Type B pancreatic cell (in vitro differentiated cells): ENCODE measurements around the gene ATAT1. TPM values are rescaled to one million over a fixed set of nuclear protein-coding genes. Genes with fewer than 3 reads are reported as not detected.

Source experiments
- DNase-seq: peaks from one replicate; pipeline ENCODE4 v3.0.0; 2021; ENCODE audit warnings: mixed read lengths; ENCODE audit not compliant: unreplicated experiment; ENCODE audit errors: extremely low spot score
- H3K27ac Mint-ChIP-seq: 2 replicates; pipeline ENCODE4 v1.8.0; 2021; ENCODE audit warnings: mild to moderate bottlenecking, mixed read lengths
- H3K27me3 Mint-ChIP-seq: 2 replicates; pipeline ENCODE4 v1.8.0; 2021; ENCODE audit warnings: mixed read lengths
- H3K36me3 Mint-ChIP-seq: 2 replicates; pipeline ENCODE4 v1.8.0; 2021; ENCODE audit warnings: mixed read lengths
- H3K4me1 Mint-ChIP-seq: one replicate; pipeline ENCODE4 v1.8.0; 2021; ENCODE audit warnings: mixed read lengths; ENCODE audit not compliant: unreplicated experiment
- H3K4me3 Mint-ChIP-seq: 2 replicates; pipeline ENCODE4 v1.8.0; 2021; ENCODE audit warnings: mild to moderate bottlenecking, mixed read lengths
- H3K9me3 Mint-ChIP-seq: 2 replicates; pipeline ENCODE4 v1.8.0; 2021; ENCODE audit warnings: mixed read lengths
- total RNA-seq: library from RNA; stranded (reverse); gene quantifications from 2 replicates; pipeline ENCODE4 v1.2.1, GENCODE V29; 2021; ENCODE audit warnings: low replicate concordance
- TF ChIP-seq, protein P1 (sequence below): fragments of 200-600 bp; sonication (generic); conservative IDR thresholded peaks from 2 replicates; pipeline ENCODE4 v1.5.0; 2021; ENCODE audit warnings: antibody characterized with exemption, mild to moderate bottlenecking

The ATAT1 gene
- total RNA-seq, 1 donor from 2014 or later: 47.0 TPM

- Mint-ChIP-seq H3K36me3 (peaks cover 10% of the 10 kb centered on the region), H3K4me1 (peaks cover 49% of the 10 kb centered on the region), H3K27me3 (no peaks in the 10 kb centered on the region), H3K27ac (peak overlapping the region; percentile 92), H3K9me3 (no peaks in the 10 kb centered on the region), H3K4me3 (peak overlapping the region; percentile 87)
- DNase-seq: no peak
- TF ChIP-seq, protein P1, sequence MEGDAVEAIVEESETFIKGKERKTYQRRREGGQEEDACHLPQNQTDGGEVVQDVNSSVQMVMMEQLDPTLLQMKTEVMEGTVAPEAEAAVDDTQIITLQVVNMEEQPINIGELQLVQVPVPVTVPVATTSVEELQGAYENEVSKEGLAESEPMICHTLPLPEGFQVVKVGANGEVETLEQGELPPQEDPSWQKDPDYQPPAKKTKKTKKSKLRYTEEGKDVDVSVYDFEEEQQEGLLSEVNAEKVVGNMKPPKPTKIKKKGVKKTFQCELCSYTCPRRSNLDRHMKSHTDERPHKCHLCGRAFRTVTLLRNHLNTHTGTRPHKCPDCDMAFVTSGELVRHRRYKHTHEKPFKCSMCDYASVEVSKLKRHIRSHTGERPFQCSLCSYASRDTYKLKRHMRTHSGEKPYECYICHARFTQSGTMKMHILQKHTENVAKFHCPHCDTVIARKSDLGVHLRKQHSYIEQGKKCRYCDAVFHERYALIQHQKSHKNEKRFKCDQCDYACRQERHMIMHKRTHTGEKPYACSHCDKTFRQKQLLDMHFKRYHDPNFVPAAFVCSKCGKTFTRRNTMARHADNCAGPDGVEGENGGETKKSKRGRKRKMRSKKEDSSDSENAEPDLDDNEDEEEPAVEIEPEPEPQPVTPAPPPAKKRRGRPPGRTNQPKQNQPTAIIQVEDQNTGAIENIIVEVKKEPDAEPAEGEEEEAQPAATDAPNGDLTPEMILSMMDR: no peak
Measured at GRCh38 chr6:30682143-30683117, 55.8 kb downstream of the ATAT1 start.

DNA sequence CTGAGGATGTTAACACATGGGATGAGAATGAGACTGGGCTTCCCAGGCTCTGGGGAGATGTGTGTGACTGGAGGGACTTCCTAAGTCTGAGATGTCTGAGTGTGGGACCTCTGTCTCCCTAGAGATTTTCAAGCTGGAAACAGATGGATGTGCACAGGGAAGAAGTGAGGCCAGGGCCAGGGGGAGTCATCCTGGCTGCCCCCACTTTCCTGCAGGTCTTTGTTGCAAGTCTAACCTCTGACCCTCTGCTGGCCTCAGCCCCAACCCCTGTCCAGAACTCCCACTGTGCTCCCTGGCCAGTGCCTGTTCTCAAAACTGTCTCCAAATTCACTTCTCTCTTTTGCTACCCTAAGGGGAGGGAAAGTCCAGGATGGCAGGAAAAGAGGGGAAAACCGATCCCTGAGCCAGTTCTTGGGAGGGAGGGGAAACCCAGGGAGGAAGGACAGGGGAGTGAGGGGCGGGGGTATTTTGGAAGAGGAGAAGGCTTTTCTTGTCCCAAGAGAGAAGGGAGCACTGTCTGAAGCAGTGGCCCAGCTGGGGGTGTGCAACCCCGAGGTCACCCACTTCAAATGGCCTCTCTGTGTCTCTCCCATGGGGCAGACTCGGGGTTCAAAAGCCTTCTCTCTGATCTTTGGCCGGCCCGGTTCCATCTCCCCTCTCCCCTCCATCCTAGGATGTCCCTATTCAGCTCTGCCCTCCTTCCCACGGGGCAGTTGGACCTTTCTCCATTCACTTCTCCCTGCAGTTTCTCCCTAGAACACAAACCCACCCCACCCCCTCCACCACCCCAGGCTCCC is 56.7 kb downstream of the ATAT1 start:
- Mint-ChIP-seq H3K4me1 (peaks cover 59% of the 10 kb centered on the region), H3K36me3 (peaks cover 12% of the 10 kb centered on the region), H3K27me3 (no peaks in the 10 kb centered on the region), H3K9me3 (no peaks in the 10 kb centered on the region), H3K4me3 (peak overlapping the region; percentile 87), H3K27ac (peak overlapping the region; percentile 92)
- TF ChIP-seq, protein P1: no peak
- no peak for DNase-seq

DNA sequence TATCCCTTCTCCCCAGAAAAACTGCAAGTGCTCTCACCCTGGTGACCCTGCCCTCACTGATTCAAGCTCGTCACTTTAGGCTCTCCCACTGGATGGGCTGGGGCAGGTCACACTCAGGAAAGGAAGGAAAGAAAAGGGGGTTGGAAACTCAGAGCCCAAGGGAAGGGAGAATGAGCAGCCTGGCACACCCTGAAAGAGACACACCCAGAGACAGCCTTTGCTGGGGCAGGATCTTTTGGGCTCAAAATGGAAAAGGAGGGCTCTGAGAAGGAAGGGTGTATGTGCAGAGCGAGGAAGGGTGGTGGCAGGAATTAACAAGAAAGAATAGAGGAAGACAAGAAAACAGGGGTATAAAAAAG is 57.3 kb downstream of the ATAT1 start:
- H3K9me3 Mint-ChIP-seq: no peaks in the 10 kb centered on the region
- H3K27ac Mint-ChIP-seq: peak overlapping the region; percentile 59
- peak overlapping the region; percentile 87 for H3K4me3 Mint-ChIP-seq
- peaks cover 59% of the 10 kb centered on the region for H3K4me1 Mint-ChIP-seq
- no peaks in the 10 kb centered on the region for H3K27me3 Mint-ChIP-seq
- DNase-seq: no peak
- TF ChIP-seq, protein P1: no peak
- H3K36me3 Mint-ChIP-seq: peaks cover 11% of the 10 kb centered on the region

DNA sequence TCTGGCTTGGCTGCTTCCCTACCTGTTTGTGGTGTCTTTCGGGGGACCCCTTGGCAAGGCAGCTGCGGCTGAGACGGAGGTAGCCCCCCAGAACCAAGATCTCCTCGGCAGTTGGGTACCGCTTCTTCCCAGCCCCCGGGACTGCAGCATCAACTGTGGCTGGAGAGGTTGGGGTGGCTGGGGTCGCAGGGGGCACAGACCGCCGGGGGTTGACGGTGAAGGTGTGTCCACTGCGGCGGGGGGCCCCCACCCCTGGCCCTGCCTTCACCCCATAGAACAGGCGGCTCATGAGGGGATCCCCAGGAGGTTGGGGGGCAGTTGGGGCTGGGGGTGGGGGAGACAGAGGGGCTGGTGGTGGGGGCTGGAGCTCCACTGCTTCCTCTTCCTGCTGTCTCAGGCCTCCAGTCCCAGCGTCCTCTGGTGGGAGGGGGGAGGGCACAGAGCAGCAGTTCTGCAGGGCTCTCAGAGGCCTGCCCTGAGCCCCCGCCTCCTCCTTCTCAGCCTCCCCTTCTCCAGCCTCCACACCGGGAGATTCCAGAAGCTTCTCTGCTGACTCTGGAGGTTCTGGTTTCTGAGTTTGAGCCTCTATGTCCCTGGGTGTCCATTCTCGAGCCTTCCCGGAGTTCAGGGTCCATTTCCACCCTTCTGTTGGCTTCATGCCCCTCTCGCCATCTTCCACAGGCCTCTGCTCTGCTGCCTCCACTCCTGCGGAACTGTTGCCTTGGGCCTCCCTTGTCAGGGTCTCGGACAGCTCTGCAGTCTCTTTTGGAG is 57.9 kb downstream of the ATAT1 start:
- H3K27ac Mint-ChIP-seq: peak overlapping the region; percentile 59

More for the DNA sequence above, 57.9 kb downstream of the ATAT1 start:
- Mint-ChIP-seq H3K4me1 (peaks cover 55% of the 10 kb centered on the region), H3K36me3 (peaks cover 11% of the 10 kb centered on the region), H3K9me3 (no peaks in the 10 kb centered on the region), H3K4me3 (peak overlapping the region; percentile 87), H3K27me3 (no peaks in the 10 kb centered on the region)
- DNase-seq: no peak
- TF ChIP-seq, protein P1: no peak
